ENCODE data around the gene SHFL.

Gene SHFL

DNA sequence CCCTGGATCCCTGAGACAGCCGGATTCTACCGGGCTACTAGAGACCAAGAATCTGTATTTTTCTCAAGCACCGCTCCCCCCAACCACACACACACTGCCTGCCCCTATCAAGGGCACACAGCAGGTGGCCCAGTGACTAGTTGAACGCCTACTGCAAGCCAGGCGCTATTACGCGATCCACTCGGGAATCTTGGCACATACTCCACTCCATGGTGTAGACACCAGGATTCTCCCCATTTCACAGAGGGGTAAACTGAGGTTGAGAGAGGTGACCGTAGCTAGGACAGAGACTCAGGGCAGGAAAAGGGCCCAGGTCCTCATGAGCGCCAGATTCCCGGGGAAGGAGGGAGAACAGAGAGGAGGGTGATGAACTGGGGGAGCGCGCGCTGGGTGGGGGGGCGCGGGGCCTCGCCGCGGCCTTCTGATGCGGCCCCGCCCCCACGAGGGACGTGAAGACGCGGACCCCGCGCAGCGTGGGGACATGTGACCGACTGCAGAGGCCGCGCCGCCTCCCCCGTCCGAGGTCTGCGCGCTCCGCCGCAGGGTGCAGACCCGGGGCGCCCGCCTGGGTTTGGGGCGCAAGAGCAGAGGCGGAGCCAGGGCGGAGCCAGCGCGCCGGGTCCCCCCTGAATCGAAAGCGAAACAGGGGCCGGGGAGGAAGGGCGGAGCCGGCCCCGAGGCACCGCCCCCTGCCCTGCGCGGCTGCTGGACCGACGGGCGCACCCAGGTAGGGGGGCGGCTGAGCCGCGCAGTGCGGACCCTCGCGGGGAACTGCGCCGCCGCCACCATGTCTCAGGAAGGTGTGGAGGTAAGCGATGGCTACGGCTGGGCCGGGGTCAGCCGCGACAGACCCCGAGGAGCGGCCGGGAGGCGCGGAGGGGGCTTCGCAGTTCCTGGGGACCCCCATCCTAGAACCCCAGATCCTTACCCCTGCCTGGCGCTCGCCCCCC is at the start of gene SHFL:
Gene SHFL, plus strand, starts transcription at position 677 of the 950 bp plus-strand sequence. Its CDS starts 111 bp downstream, at position 788.
- Mint-ChIP-seq H3K4me1 (no peaks in the 10 kb centered on the region), H3K27ac (no peak within 1 kb of the TSS), H3K36me3 (ENCODE audit: low read depth) (peaks cover 10% of the 10 kb centered on the region), H3K9me3 (peaks cover 3% of the 10 kb centered on the region), H3K27me3 (ENCODE audit: low read depth) (peaks cover 34% of the 10 kb centered on the region), H3K4me3 (peak within 1 kb of the TSS; percentile 87 to 91 (median 88))
- TF ChIP-seq, protein P1, sequence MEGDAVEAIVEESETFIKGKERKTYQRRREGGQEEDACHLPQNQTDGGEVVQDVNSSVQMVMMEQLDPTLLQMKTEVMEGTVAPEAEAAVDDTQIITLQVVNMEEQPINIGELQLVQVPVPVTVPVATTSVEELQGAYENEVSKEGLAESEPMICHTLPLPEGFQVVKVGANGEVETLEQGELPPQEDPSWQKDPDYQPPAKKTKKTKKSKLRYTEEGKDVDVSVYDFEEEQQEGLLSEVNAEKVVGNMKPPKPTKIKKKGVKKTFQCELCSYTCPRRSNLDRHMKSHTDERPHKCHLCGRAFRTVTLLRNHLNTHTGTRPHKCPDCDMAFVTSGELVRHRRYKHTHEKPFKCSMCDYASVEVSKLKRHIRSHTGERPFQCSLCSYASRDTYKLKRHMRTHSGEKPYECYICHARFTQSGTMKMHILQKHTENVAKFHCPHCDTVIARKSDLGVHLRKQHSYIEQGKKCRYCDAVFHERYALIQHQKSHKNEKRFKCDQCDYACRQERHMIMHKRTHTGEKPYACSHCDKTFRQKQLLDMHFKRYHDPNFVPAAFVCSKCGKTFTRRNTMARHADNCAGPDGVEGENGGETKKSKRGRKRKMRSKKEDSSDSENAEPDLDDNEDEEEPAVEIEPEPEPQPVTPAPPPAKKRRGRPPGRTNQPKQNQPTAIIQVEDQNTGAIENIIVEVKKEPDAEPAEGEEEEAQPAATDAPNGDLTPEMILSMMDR (IDR thresholded peaks at IDR 0.05; ENCODE audit: unreplicated experiment in 3 of 3) = no peak

DNA sequence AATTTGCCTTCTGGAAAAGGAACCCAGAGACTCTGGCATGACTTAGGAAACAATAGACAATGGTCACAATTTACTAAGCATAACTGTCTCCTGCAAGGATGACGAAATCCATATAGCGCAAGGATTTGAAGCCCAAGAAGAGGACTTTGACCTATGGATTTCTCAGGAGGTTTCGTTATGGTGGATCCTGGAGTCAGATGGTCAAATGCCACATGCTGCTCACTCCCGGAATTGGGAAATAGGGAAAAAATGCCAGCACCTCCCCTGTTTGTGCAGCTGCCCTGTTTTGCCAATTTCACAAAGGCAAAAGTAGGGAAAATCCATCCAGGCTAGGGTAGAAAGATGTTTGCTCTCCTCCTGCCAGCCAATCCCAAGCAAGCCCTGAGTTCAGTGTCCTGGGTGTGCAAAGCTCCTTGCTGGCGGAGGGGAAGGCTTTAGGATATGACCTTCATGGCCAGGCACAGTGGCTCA is 49.5 kb upstream of the SHFL start:
- Mint-ChIP-seq H3K9me3 (no peaks in the 10 kb centered on the region), H3K36me3 (ENCODE audit: low read depth) (no peaks in the 10 kb centered on the region), H3K4me1 (no peaks in the 10 kb centered on the region), H3K27ac (no peak overlapping the region), H3K27me3 (ENCODE audit: low read depth) (peaks cover 55% of the 10 kb centered on the region), H3K4me3 (no peak overlapping the region)
- TF ChIP-seq, protein P1 (IDR thresholded peaks at IDR 0.05; ENCODE audit: unreplicated experiment in 3 of 3) = no peak

DNA sequence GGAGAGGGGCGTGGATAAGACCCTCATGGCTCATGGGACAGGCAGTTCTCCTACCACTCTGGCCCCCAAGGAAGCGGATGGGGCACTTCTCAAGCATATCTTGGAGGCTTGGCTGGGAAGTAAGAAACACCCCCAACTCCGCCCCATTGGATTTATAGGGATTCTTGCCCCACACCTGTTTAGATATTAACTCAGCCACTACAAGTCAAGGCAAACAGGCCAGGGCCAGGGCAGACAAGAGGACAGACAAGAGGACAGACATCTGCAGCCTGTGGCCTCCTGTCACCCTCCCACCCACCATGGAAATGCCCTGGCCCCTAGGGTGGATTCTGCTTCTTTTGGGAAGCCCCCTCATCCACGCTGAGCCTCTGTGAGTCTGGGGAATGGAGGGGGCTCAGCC is 48.8 kb upstream of the SHFL start:
- no peaks in the 10 kb centered on the region for H3K36me3 Mint-ChIP-seq (ENCODE audit: low read depth)
- H3K4me1 Mint-ChIP-seq = no peaks in the 10 kb centered on the region
- H3K27me3 Mint-ChIP-seq (ENCODE audit: low read depth) = peaks cover 58% of the 10 kb centered on the region
- TF ChIP-seq, protein P1 (IDR thresholded peaks at IDR 0.05; ENCODE audit: unreplicated experiment in 3 of 3) = no peak
- no peak overlapping the region for H3K4me3 Mint-ChIP-seq
- H3K9me3 Mint-ChIP-seq = no peaks in the 10 kb centered on the region
- H3K27ac Mint-ChIP-seq = peak overlapping the region in 1 of 3 experiments; percentile 72

DNA sequence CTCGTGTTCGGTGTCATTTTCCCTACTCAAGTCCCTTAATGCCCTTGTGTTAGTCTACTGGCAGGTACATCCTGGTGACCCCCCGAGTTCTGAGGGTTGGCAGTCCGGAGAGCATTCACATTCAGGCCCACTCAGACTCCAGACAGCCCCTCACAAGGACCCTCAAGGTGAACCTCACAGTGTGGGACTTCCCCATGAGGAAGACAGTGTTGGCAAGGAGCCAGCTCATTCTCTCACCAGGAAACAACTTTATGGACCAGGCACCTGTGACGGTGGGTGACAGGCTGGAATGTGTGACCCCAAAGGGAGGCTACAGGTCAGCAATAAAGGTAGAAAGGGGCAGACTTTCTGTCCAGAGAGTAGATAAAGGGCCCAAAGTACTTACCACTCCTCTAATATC is 48.3 kb upstream of the SHFL start:
- H3K36me3 Mint-ChIP-seq (ENCODE audit: low read depth) = no peaks in the 10 kb centered on the region
- H3K4me3 Mint-ChIP-seq = no peak overlapping the region
- no peaks in the 10 kb centered on the region for H3K4me1 Mint-ChIP-seq
- TF ChIP-seq, protein P1 (IDR thresholded peaks at IDR 0.05; ENCODE audit: unreplicated experiment in 3 of 3) = no peak
- peak overlapping the region in 1 of 3 experiments; percentile 72 for H3K27ac Mint-ChIP-seq
- peaks cover 54% of the 10 kb centered on the region for H3K27me3 Mint-ChIP-seq (ENCODE audit: low read depth)
- H3K9me3 Mint-ChIP-seq = no peaks in the 10 kb centered on the region

DNA sequence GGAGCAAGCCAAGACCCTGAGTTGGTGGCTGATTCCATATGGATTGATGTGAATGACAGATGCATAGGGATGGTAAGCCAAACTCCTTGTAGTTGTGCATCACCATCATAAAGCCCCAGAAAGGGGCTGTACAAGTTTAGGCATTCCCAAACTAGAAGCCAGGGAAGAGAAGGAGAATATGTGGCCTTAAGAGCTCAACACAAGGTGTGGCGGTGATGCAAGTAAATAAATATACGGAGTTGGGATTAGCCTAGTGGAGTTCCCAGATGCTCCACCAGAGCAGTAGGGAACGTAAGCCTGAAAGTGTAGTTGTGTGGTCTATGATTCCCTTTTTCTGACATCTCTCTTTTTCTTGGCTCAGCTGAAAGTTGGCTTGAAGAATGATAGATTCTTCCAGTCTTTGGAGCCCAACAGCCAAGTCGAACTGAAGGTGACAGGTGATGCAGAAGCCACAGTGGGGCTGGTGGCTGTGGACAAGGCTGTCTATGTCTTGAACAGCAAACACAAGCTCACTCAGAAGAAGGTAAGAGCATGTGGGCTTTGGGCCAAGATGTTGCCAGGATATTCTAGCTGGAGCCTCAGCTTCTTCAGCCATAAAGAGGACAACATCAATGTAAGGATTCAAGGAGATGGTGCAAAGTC is 42.7 kb upstream of the SHFL start:
- H3K9me3 Mint-ChIP-seq = no peaks in the 10 kb centered on the region
- H3K36me3 Mint-ChIP-seq (ENCODE audit: low read depth) = no peaks in the 10 kb centered on the region
- peaks cover 54% of the 10 kb centered on the region for H3K27me3 Mint-ChIP-seq (ENCODE audit: low read depth)
- TF ChIP-seq, protein P1 (IDR thresholded peaks at IDR 0.05; ENCODE audit: unreplicated experiment in 3 of 3) = no peak
- no peak overlapping the region for H3K4me3 Mint-ChIP-seq
- H3K4me1 Mint-ChIP-seq = no peaks in the 10 kb centered on the region
- no peak overlapping the region for H3K27ac Mint-ChIP-seq

Measured in nephron (organoid).